Mesenteric fat pad (tissue), 1 donor: ENCODE results near the gene SERGEF. TPM values are rescaled to one million over a fixed set of nuclear protein-coding genes. Genes with fewer than 3 reads are reported as not detected.
"Not testable (repeated sequence)": the region's sequence is repeated elsewhere in the genome, so short reads cannot be mapped to it uniquely, and the experiment has no call there.

Source experiments
- DNase-seq: peaks from one replicate; pipeline ENCODE4 v3.0.0-alpha.2; 2020; ENCODE audit warnings: low spot score
- total RNA-seq: library from RNA; stranded (reverse); fragmentation: NEBNext Ultra II Directional; extraction: Animal tissue kit (Norgen Biotek cat#: 25700); gene quantifications from one replicate; pipeline ENCODE4 v1.2.1, GENCODE V29; 2021
- donor health status: DM: yes; HTN: yes; CAD: no.

Gene SERGEF
- total RNA-seq, 1 donor from 2014 or later: 23.6 TPM

GRCh38 chr11:17915500-17916143 is 97.2 kb downstream of the SERGEF start:
- no peak for DNase-seq

- DNase-seq: no peak
Observed at GRCh38 chr11:17914957-17915356, 97.9 kb downstream of the SERGEF start.

DNA sequence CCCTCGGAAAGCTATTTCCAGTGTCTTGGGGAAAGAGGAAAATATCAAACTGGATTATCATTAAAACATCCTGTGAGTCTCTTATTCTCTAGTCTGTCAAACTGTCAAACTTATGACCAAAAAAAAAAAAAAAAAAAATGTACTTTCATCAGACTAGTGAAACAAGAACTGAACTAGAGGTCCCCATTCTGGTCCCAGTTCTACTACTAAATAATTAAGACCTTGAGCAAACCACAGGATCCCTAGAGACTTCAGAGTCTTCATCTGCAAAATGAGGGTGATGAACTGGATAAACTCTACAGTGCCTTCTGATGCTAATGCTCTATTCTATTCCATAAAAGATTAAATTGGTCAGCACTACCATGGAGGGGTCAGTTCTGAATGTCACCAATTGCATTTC is 105.8 kb downstream of the SERGEF start:
- DNase-seq: no peak

DNA sequence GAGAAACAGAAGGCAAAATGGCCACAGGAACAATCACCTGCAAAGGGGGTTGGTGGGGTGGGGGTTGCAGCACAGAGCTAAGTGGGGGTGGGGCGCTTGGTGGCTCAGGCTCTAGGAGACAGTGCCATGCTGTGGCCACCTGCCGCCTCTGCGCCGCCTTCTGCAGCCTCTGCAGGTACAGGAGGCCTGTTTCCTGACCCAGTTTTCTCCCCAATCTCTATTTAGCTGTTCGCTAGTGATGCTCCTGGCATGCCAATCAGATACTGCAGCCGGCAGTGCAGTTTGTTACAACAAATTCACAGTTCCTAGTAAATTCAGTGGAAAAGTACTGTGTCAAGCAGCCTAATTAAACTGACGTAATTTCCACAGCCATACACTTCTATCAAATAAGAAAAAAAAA is 106.4 kb downstream of the SERGEF start:
- DNase-seq: no peak

DNA sequence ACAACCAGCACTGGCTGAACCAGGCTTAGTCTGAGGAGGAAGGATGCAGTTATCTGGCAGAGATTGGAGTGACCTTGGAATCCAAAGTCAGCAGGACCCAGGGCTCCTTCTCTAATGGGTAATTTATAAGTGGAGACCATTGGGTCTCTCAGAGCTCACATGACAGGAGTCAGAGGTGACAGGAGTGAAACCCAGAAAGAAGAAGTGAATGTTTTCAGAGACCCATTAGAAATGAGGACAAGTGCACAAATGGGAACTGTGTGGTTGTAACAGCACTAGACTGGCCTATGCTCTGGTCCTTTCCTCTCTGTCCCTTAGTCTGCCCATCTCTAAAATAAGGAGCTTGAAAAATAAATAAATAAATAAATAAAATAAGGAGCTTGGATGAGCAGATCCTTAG is 107.4 kb downstream of the SERGEF start:
- no peak for DNase-seq

- no peak for DNase-seq
Observed at GRCh38 chr11:17901481-17901880, 111.4 kb downstream of the SERGEF start.

- no peak for DNase-seq
Observed at GRCh38 chr11:17898782-17899181, 114.1 kb downstream of the SERGEF start.

GRCh38 chr11:17898071-17898470 is 114.8 kb downstream of the SERGEF start:
- DNase-seq: no peak

DNA sequence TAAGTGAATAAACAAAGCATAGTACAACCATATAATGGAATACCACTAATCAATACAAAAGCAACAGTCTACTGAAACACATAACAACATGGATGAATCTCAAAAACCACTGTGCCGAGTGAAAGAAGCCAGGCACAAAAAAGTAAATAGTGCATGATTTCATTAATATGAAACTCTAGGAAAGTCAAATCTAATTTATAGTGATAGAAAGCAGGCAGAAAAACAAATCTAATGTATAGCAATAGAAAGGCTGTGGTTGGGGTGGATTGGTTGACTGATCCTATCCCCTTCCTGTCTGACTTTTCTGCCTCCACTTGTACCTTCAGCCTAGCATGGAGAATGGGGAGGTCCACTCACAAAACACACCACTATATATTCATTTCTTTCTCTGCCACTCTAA is 115.4 kb downstream of the SERGEF start:
- DNase-seq: no peak

GRCh38 chr11:17896496-17897151 is 116.2 kb downstream of the SERGEF start:
- not testable (repeated sequence) for DNase-seq

GRCh38 chr11:17894929-17895658 is 117.8 kb downstream of the SERGEF start:
- DNase-seq: no peak

GRCh38 chr11:17892409-17892808 is 120.4 kb downstream of the SERGEF start:
- no peak for DNase-seq

DNA sequence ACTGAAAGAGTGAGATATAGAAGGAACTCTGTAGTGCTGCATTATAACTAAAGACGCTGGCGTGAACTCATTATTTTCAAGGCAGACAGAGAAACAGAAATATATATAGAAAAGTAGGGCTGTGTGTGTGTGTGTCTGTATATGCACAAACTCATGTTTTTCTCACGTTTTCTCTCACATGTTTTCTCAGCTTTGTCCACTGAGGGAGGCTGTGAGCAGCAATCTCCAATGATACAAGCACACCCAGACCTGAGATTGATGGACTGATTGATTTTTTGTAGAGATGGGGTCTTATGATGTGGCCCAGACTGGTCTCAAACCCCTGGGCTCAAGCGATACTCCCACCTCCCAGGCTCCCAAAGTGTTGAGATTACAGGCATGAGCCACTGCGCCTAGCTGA is 122.5 kb downstream of the SERGEF start:
- DNase-seq: no peak

- DNase-seq: no peak
Observed at GRCh38 chr11:17887779-17888178, 125.1 kb downstream of the SERGEF start.

- DNase-seq: no peak
Observed at GRCh38 chr11:17883946-17884345, 128.9 kb downstream of the SERGEF start.

- DNase-seq: no peak
Observed at GRCh38 chr11:17883057-17883456, 129.8 kb downstream of the SERGEF start.

- DNase-seq: no peak
Observed at GRCh38 chr11:17878743-17879142, 134.1 kb downstream of the SERGEF start.

DNA sequence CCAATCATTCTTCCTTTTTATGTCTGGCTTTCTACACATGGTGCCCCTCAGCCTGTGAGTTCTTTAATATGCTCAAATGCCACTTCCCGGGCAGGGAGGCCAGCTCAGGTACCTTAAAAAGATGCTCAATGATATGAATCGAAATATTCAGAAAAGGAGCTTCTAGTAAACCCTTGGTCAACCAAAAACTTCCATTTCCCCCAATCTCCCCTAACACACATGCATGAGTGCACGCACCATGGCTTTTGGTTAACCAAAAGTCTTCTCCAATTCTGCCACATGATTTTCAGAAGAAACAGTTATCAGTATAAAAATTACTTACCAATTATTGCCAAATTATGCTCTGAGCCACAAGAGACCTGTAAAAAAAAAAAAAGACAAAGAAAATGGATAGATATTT is 135.0 kb downstream of the SERGEF start:
- DNase-seq: no peak

GRCh38 chr11:17876827-17877226 is 136.0 kb downstream of the SERGEF start:
- DNase-seq: no peak

DNA sequence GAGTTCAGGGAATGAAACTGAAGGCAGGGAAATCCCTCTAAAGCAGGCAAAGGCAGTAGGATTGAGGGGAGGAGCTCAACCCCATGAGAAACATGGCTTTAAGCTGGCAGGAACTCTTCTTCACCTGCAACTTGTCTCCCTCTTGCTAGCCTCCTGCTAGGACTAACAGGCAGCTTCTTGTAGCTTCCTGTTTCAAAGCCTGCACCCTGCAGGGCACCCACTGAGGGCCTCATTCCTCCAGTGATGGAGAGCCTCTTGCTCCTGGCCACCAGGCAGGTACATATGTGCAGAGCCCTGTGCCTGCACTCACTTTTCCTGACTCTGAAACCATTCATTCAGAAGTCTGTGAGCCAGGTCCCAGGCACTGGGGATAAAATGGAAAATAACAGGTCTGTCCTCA is 137.0 kb downstream of the SERGEF start:
- DNase-seq: no peak

GRCh38 chr11:17873586-17873985 is 139.3 kb downstream of the SERGEF start:
- no peak for DNase-seq

DNA sequence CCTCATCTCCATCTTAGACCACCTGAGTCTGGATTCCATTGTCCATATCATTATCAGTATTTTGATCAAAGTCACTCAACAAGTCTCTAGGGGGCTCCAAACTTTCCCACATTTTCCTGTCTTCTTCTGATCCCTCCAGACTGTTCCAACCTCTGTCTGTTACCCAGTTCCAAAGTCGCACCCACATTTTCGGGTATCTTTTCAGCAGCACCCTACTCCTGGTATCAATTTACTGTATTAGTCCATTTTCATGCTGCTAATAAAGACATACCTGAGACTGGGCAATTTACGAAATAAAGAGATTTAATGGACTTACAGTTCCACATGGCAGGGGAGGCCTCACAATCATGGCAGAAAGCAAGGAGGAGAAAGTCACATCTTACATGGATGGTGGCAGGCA is 144.4 kb downstream of the SERGEF start:
- not testable (repeated sequence) for DNase-seq

- DNase-seq: no peak
Observed at GRCh38 chr11:17867341-17867740, 145.5 kb downstream of the SERGEF start.
